NCI-H1417 treated with DMSO at 0.1 percent for 48 hours (cell line): ENCODE measurements around the gene DPP7.

Experiments used
- DNase-seq: peaks from one replicate; lab custom pipeline; 2025; lab: John Stamatoyannopoulos, UW

DPP7 gene

GRCh38 chr9:137114613-137115393, at the start of gene DPP7:
DPP7 (minus strand) TSS chr9:137114733; CDS start chr9:137114713, 20 bp downstream.
- no peak for DNase-seq

DNA sequence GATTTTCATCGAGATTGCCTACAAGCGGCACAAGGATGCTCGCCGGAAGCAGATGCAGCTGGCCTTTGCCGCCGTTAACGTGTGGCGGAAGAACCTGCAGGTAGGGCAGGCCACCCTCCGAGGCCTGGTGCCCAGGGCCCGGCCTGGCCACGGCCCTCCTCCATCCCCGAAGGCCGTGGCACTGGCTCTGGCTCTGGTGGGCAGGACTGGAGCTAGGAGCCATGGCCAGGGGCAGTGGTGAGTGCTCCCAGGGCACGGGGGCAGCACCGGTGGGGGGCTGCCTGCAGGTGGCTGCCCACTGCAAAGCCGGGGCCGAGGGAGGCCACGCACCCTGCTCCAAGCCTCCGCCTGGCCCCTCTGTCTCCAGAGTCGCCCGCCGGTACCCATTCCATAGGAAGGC, 49.3 kb upstream of the DPP7 start:
- no peak for DNase-seq

- no peak for DNase-seq
Measured at GRCh38 chr9:137163365-137163715, 48.8 kb upstream of the DPP7 start.

GRCh38 chr9:137162505-137163364, 48.2 kb upstream of the DPP7 start:
- DNase-seq = no peak

GRCh38 chr9:137161558-137162486, 47.3 kb upstream of the DPP7 start:
- no peak for DNase-seq

DNA sequence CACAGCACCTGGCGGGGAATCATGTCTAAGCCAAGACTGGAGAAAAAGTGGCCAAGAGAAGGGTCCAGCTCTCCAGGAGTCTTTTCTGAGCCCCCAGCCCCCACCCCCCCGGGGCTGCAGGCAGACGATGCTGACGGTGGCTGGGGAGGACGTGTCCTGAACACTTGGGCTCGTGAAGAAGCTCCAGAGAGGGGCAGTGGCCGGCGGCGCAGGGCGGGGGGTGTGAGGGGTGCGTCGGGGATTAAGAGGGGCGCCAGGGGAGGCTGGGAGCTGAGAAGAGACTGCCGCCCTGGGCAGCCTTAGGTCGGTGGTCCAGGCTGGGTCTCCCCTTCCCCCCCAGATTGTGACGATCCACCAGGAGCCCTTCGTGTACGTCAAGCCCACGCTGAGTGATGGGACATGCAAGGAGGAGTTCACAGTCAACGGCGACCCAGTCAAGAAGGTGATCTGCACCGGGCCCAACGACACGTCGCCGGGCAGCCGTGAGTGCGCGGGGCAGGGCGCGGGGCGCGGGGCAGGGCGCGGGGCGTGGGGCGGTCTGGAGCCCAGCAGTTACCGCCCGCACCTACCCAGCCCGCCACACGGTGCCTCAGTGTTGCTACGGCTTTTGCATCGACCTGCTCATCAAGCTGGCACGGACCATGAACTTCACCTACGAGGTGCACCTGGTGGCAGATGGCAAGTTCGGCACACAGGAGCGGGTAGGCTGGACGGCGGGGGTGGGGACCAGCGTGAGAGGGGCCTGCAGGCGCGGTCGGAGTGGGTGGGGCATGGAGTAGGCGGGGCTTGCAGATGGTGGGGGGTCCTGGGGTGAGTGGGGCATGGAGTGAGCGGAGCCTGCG, 46.4 kb upstream of the DPP7 start:
- no peak for DNase-seq

DNA sequence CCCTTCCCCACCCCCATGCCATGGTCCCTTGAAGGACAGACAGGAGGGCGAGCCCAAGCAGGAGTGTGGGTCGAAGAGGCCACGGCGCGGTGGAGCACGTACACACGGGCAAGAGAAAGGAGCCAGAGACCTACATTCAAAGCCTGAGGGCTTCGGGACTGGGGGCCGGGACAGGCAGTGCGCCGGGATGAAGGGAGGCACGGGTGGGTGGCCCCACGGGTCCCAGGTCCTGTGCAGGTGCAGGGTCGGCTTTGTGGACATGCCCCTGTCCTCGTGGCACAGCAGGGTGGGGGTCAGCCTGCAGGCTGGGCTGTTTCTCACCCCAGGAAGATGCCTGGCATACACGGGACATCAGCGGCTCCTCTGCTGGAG, 45.5 kb upstream of the DPP7 start:
- no peak for DNase-seq

DNA sequence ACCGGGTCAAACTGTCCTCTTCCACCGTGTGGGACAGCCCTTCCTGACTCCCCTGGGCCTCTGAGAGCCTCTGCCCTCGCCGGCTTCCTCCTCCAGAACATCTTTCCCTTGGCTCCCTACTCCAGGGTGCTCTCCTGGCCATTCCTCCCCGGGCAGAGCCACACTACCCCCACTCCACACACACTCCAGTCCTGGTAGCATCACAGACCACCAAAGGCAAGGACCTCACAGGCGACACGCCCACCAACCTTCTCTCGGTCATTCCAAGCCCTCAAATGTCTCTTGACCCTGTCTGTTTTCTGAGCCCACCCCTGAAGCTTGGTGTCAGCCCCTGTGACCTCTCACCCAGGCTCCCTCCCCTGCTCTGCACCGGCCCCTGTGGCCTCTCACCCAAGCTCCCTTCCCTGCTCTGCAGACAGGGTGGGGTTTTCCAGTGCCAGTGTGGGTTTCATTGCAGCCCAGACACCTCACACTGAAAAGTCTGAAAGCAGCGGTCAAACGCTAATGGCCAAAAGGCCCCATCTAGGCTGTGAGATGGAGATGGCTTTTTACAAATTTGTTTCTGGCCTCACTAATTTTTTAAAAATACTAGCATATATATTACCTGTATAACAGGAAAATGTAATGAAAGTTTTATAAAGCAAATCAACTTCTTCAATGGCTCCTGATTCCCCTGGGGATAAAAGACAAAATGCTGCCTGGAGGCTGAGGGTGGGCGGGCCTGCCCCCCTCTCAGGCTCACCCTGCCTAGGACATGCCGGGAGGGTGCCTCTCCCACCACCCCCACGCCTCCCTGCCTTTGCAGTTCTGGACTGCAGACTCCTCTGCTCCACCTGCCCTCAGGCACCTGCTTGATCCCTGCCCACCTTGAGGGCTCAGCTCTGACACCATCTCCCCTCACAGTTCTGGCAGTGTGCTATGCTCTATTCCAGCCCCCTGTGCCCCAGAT, 44.8 kb upstream of the DPP7 start:
- DNase-seq = no peak

DNA sequence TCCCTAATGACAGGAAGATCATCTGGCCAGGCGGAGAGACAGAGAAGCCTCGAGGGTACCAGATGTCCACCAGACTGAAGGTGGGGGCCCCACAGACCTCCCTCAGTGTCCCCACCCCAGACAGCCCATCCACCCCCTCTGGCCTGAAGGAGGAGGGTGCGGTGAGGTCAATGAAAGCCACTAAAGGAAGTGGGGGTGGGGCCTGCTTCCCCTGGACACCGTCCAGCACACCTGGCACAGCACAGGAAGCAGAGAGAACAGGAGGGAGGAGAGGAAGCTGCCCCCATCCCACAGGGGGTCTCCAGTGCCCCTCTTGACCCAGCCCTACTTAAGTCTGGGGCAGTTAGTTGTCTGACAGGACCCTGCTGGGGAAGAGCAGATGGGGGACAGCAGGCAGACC, 44.1 kb upstream of the DPP7 start:
- no peak for DNase-seq

- DNase-seq = no peak
Measured at GRCh38 chr9:137157618-137158415, 43.3 kb upstream of the DPP7 start.

GRCh38 chr9:137156567-137157375, 42.2 kb upstream of the DPP7 start:
- DNase-seq = no peak

- DNase-seq = no peak
Measured at GRCh38 chr9:137152844-137153405, 38.4 kb upstream of the DPP7 start.

DNA sequence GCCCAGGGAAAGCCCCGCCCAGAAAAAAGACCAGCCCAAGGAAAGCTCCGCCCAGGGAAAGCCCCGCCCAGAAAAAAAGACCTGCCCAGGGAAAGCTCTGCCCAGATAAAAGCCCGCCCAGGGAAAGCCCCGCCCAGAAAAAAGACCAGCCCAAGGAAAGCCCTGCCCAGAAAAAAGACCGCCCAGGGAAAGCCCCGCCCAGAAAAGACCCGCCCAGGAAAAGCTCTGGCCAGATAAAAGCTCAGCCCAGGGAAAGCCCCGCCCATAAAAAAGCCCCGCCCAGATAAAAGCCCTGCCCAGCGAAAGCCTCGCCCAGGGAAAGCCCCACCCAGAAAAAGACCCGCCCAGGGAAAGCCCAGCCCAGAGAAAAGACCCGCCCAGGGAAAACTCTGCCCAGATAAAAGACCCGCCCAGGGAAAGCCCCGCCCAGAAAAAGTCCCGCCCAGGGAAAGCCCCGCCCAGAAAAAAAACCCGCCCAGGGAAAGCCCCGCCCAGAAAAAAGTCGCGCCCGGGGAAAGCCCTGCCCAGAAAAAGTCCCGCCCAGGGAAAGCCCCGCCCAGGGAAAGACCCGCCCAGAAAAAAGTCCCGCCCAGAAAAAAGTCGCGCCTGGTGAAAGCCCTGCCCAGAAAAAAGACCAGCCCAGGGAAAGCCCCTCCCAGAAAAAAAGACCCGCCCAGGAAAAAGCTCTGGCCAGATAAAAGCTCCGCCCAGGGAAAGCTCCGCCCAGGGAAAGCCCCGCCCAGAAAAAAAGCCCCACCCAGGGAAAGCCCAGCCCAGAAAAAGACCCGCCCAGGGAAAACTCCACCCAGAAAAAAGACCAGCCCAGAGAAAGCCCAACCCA, 36.3 kb upstream of the DPP7 start:
- DNase-seq = no peak

DNA sequence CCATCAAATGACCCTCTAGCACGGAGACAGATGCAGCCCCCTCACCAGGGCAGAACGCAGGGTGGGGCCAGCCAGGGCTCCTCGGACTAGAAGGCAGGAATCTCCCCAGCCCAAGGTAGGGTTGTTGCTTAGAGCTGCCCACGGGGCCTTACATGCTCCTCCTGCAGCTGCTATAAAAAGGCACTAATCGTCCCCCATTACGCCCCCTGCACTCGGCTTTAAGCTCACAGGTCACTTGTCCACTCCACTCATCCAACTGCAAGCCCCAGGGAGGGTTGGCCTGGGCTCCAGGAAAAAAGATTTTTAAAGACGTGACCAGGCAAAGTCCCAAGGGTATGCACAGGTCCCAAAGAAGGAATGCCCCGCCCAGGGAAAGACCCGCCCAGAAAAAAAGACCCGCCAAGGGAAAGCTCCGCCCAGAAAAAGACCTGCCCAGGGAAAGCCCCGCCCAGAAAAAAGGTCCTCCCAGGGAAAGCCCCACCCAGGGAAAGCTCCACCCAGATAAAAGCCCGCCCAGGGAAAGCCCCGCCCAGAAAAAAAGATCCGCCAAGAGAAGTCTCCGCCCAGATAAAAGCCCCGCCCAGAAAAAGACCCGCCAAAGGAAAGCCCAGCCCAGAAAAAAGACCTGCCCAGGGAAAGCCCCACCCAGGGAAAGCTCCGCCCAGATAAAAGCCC, 35.5 kb upstream of the DPP7 start:
- DNase-seq = no peak

DNA sequence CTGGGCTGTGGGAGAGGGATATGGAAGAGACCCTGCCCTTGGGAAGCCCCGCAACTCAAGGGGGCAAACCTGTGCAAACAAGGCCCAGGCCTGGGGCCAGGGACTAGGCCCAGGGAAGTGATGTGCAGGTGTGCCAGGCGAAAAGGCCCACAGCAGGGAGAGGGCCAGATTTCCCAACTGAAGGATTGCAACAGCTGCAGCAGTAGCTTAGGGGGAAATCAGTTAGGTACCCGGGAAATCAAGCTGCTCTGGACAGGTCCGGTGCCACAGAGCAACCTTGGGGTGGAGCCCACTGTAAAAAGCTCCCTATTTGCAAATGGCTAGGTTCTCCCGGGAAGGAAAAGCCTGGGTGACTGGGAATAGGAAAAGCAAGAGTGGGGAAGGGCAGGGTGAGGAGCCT, 34.8 kb upstream of the DPP7 start:
- DNase-seq = no peak

- DNase-seq = no peak
Measured at GRCh38 chr9:137148661-137149060, 34.1 kb upstream of the DPP7 start.

GRCh38 chr9:137148242-137148641, 33.7 kb upstream of the DPP7 start:
- no peak for DNase-seq
